Dendritic cell treated with granulocyte-macrophage colony-stimulating factor and Interleukin-4, amounts not matched to agents 40 ng/mL and 50 ng/mL, for 4 days (primary cell): ENCODE results near the gene ACADM.
"Not testable (repeated sequence)": the region's sequence is repeated elsewhere in the genome, so short reads cannot be mapped to it uniquely, and the experiment has no call there.

Source experiments
- H3K27ac Mint-ChIP-seq: one replicate; pipeline ENCODE4 v1.8.0; 2022; ENCODE audit warnings: mild to moderate bottlenecking, mixed read lengths
- H3K27me3 Mint-ChIP-seq: one replicate; pipeline ENCODE4 v1.8.0; 2022; ENCODE audit warnings: mild to moderate bottlenecking, mixed read lengths
- H3K36me3 Mint-ChIP-seq: one replicate; pipeline ENCODE4 v1.8.0; 2022; ENCODE audit warnings: low read depth, mixed read lengths
- H3K4me1 Mint-ChIP-seq: one replicate; pipeline ENCODE4 v1.8.0; 2022; ENCODE audit warnings: low read depth, mixed read lengths
- H3K4me3 Mint-ChIP-seq: one replicate; pipeline ENCODE4 v1.8.0; 2022; ENCODE audit warnings: mild to moderate bottlenecking, moderate library complexity, mixed read lengths
- H3K9me3 Mint-ChIP-seq: one replicate; pipeline ENCODE4 v1.8.0; 2022; ENCODE audit warnings: mixed read lengths
- intact Hi-C: fragments of 100-400 bp; cut with micrococcal nuclease; formaldehyde crosslinking; loops from one replicate; pipeline ENCODE4 v1.15.0; 2022

ACADM gene

DNA sequence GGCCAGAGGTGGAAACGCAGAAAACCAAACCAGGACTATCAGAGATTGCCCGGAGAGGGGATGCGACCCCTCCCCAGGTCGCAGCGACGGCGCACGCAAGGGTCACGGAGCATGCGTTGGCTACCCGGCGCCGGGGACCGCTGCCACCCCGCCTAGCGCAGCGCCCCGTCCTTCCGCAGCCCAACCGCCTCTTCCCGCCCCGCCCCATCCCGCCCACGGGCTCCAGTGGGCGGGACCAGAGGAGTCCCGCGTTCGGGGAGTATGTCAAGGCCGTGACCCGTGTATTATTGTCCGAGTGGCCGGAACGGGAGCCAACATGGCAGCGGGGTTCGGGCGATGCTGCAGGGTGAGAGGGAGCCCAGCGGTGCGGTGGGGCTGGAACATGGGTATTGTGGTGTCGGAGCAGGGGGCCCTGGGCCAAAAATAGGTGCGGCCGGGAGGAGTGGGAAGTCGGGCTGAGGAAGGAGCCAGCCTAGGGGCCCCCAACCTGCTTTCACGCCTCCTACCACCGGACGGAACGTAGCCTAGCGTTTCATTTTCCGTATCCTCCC is at the start of gene ACADM:
Gene ACADM, plus strand, starts transcription at position 238 of the 551 bp plus-strand sequence. Its CDS starts 79 bp downstream, at position 317.
- peaks cover 7% of the 10 kb centered on the region for H3K36me3 Mint-ChIP-seq
- H3K4me3 Mint-ChIP-seq: peak within 1 kb of the TSS; percentile 91
- H3K27ac Mint-ChIP-seq: peak within 1 kb of the TSS; percentile 88
- peaks cover 23% of the 10 kb centered on the region for H3K4me1 Mint-ChIP-seq
- no peaks in the 10 kb centered on the region for H3K9me3 Mint-ChIP-seq
- no peaks in the 10 kb centered on the region for H3K27me3 Mint-ChIP-seq
- intact Hi-C loops: loop anchor here (1.0 kb wide), 1 partner anchor 62 kb away; the partner anchor contains the start of gene RABGGTB

DNA sequence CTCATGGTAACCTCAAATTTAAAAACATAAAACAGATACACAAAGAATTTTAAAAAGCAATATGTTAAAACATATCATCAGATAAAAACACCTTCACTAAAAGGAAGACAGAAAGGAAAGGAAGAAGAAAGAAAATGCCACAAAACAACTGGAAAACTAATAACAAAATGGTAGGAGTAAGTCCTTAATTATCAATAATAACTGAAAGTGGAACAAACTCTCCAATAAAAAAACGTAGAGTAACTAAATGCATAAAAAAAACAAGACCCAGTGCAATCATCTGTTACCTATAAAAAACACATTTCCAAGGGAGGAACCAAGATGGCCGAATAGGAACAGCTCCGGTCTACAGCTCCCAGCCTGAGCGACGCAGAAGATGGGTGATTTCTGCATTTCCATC is 47.1 kb upstream of the ACADM start:
- H3K27me3 Mint-ChIP-seq: no peaks in the 10 kb centered on the region
- H3K36me3 Mint-ChIP-seq: no peaks in the 10 kb centered on the region
- H3K4me1 Mint-ChIP-seq: no peaks in the 10 kb centered on the region
- intact Hi-C loops: no loop called here
- H3K27ac Mint-ChIP-seq: no peak overlapping the region
- no peak overlapping the region for H3K4me3 Mint-ChIP-seq
- H3K9me3 Mint-ChIP-seq: peaks cover 9% of the 10 kb centered on the region

DNA sequence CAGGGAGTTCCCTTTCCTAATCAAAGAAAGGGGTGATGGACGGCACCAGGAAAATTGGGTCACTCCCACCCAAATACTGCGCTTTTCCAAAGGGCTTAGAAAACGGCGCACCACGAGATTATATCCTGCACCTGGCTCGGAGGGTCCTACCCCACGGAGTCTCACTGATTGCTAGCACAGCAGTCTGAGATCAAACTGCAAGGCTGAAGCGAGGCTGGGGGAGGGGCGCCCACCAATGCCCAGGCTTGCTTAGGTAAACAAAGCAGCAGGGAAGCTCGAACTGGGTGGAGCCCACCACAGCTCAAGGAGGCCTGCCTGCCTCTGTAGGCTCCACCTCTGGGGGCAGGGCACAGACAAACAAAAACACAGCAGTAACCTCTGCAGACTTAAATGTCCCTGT is 46.5 kb upstream of the ACADM start:
- intact Hi-C loops, H3K4me1 Mint-ChIP-seq, H3K36me3 Mint-ChIP-seq, H3K27ac Mint-ChIP-seq, H3K9me3 Mint-ChIP-seq, H3K27me3 Mint-ChIP-seq, H3K4me3 Mint-ChIP-seq: not testable (repeated sequence)

DNA sequence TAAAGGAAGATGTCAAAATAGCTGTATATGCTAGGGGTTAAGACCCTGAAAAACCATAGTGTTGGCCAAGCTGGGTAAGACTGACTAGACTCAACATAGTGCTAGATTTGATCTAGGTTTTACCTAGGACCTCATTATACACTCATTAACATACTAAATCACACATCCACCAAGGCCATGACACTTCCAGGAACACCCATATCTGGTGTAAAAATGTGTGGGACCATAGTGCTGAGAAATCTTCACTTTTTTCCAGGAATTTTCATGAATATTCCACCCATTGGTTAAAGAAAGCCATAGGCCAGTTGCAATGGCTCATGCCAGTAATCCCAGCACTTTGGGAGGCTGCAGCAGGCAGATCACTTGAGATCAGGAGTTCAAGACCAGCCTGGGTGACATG is 34.0 kb upstream of the ACADM start:
- no peak overlapping the region for H3K27ac Mint-ChIP-seq
- intact Hi-C loops: no loop called here
- H3K27me3 Mint-ChIP-seq: no peaks in the 10 kb centered on the region
- no peak overlapping the region for H3K4me3 Mint-ChIP-seq
- H3K9me3 Mint-ChIP-seq: peaks cover 15% of the 10 kb centered on the region
- no peaks in the 10 kb centered on the region for H3K36me3 Mint-ChIP-seq
- H3K4me1 Mint-ChIP-seq: no peaks in the 10 kb centered on the region

DNA sequence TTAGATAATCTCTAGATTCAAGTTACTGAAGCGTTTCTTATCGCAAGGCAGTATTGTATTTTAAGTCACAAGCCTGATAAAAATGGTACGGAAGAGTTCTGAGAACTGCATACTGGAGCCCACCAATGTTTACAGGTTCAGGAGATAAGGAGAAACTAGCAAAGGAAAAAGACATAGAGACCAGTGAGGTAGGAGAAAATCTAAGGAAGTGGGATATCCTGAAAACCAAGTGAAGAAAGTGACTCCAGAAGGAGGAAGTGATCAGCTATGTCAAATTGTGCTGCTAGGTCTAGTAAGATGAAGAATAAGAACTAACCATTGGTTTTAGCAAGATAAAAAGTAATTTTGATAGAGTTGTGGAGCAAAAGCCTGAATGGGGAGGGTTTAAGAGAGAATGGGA is 31.0 kb upstream of the ACADM start:
- intact Hi-C loops: no loop called here

DNA sequence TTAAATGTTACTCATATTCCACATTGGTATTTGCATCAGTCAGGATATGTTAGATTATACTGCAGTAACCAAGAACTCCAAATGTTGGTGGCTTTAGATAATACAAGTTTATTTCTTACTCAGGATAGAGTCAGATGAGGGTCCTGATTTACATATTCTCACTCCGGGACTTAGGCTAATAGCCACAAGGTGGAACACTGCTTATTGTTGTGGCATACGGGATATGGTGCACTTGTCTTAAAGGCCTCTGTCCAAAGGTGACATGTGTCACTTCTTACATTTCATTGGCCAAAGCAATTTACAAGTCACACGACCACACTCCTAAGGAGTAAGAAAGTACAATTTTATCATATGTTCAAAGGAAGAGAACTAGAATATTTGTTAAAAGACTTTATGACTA is 28.5 kb upstream of the ACADM start:
- no peaks in the 10 kb centered on the region for H3K27me3 Mint-ChIP-seq

More for the DNA sequence above, 31.0 kb upstream of the ACADM start:
- Mint-ChIP-seq H3K36me3 (no peaks in the 10 kb centered on the region), H3K4me1 (no peaks in the 10 kb centered on the region), H3K9me3 (peaks cover 9% of the 10 kb centered on the region), H3K4me3 (no peak overlapping the region), H3K27ac (no peak overlapping the region), H3K27me3 (no peaks in the 10 kb centered on the region)

DNA sequence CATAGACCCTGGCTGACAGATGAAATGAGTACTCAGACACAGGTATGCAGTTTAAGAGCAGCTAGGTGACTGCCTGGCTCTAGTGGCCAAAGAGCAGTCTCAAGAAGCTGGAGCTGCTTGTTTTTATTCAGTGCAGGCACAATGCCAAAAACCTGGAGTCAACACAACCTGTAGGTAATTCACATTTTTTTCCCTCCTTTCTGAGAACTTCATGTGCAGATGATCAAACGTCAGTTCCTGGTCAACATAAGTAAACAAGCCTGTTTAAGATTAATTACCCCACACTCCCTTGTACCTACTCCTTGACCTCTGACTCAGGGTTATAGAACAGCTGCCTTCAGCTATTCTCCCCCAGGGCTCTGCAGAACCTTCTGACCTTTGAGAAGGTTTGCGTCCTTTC is 17.3 kb upstream of the ACADM start:
- no peaks in the 10 kb centered on the region for H3K9me3 Mint-ChIP-seq
- no peak overlapping the region for H3K4me3 Mint-ChIP-seq
- no peaks in the 10 kb centered on the region for H3K36me3 Mint-ChIP-seq
- intact Hi-C loops: no loop called here
- peaks cover 8% of the 10 kb centered on the region for H3K27me3 Mint-ChIP-seq
- H3K27ac Mint-ChIP-seq: no peak overlapping the region
- H3K4me1 Mint-ChIP-seq: peaks cover 4% of the 10 kb centered on the region

More for the DNA sequence above, 28.5 kb upstream of the ACADM start:
- no peaks in the 10 kb centered on the region for H3K4me1 Mint-ChIP-seq
- H3K36me3 Mint-ChIP-seq: no peaks in the 10 kb centered on the region
- no peak overlapping the region for H3K4me3 Mint-ChIP-seq
- intact Hi-C loops: no loop called here
- H3K9me3 Mint-ChIP-seq: peaks cover 9% of the 10 kb centered on the region
- no peak overlapping the region for H3K27ac Mint-ChIP-seq

DNA sequence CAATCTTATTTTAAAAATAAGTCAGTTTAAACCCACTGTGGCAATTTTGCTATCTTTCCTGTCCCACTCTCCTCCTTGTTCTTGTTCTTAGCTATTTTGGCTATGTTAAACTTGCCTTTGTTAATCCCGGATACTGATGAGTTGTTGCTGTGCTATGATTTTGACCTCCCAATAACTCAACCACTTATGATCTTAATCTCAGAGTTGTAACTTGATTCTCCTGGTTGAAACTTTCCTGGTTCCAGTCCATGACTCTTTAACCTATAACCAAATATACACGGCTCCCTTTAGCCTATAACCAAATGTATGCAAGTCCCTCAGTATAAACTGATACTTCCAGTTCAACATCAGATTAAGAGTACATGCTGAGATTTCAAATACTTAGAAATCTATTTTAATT is 15.6 kb upstream of the ACADM start:
- intact Hi-C loops: no loop called here
- Mint-ChIP-seq H3K4me3 (no peak overlapping the region), H3K27ac (no peak overlapping the region), H3K9me3 (no peaks in the 10 kb centered on the region), H3K27me3 (peaks cover 6% of the 10 kb centered on the region), H3K4me1 (peaks cover 4% of the 10 kb centered on the region), H3K36me3 (no peaks in the 10 kb centered on the region)

DNA sequence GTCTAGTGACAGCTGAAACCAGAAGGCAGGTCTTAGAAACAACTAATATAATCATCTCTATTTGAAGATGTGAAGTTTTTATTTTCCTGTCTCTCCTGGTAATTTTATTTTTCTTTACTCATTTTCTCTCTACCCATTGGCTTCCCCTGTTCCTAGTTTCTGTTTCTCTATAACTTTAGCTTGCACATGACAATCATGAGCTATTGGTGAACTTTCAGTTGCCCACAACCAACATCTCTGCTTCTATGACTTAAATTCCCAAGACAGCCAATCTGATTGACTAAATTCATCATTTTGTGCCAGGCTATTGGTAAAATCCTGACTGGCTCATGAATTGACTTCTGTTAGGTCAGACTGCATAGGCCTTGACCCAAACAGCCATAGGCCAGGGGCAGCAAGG is 13.7 kb upstream of the ACADM start:
- no peak overlapping the region for H3K27ac Mint-ChIP-seq
- H3K27me3 Mint-ChIP-seq: peaks cover 11% of the 10 kb centered on the region

DNA sequence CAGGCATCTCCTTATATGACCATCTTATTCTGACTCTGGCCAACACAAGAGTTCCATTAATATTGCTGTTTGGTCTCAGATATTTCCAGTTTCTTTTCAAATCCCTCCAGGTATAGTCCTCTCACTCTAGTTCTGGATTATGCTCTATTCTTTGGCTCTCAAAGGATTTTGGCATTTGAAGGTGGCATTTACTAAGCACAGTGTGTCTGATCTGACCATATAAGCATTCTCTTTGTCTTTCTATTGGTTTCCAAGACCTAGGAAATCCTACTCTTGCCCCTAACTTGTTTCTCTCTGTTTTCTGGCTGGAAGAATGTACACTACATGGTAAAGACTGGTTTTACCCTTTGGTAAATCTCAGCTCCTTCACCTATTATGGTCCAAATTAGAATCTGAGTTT is 12.7 kb upstream of the ACADM start:
- no peak overlapping the region for H3K4me3 Mint-ChIP-seq
- intact Hi-C loops: no loop called here
- no peak overlapping the region for H3K27ac Mint-ChIP-seq
- peaks cover 4% of the 10 kb centered on the region for H3K4me1 Mint-ChIP-seq
- H3K36me3 Mint-ChIP-seq: no peaks in the 10 kb centered on the region
- H3K9me3 Mint-ChIP-seq: no peaks in the 10 kb centered on the region
- peaks cover 8% of the 10 kb centered on the region for H3K27me3 Mint-ChIP-seq

More for the DNA sequence above, 13.7 kb upstream of the ACADM start:
- H3K4me3 Mint-ChIP-seq: no peak overlapping the region
- peaks cover 4% of the 10 kb centered on the region for H3K4me1 Mint-ChIP-seq
- intact Hi-C loops: no loop called here
- no peaks in the 10 kb centered on the region for H3K9me3 Mint-ChIP-seq
- H3K36me3 Mint-ChIP-seq: no peaks in the 10 kb centered on the region

DNA sequence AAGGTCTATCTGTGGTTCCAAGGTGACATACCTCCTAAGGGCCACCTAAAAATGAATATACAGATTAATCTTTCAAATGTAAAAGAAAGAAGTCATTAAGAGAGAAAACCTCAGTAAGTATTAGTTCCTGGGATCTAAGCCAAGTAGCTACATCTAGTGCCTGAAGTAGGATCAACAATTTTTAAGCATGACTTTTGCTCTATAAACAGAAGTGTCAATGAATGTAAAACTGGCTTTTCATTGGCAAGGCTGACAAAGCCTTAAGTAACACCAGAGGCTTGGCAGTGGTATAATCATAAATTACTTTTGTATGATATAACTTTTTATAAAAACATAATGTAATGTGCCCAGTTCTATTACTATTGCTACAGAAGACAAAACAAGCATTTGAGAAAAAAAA is 12.2 kb upstream of the ACADM start:
- intact Hi-C loops: no loop called here
- Mint-ChIP-seq H3K27ac (no peak overlapping the region), H3K4me3 (no peak overlapping the region), H3K36me3 (no peaks in the 10 kb centered on the region), H3K4me1 (peaks cover 4% of the 10 kb centered on the region), H3K27me3 (peaks cover 8% of the 10 kb centered on the region), H3K9me3 (no peaks in the 10 kb centered on the region)

DNA sequence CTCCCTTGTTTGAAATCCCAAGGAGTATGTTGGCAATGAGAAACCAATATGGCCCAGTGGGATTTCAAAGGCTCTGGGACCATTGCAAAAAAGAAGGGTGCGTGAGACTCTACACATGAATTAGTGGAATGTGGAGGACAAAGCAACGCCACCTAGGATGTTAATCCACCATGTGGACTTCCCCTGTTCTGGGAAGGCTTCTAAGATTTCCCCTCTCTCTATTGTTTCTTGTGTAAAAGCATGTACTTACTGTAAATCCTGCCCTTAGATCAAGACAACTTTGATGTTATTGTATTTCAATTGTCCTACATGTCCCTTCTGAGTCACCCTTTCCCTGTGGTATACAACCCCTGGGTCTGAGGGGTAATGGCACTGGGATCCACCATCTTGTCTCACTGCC is 4.7 kb upstream of the ACADM start:
- Mint-ChIP-seq H3K4me1 (no peaks in the 10 kb centered on the region), H3K36me3 (peaks cover 5% of the 10 kb centered on the region), H3K27me3 (peaks cover 2% of the 10 kb centered on the region)

DNA sequence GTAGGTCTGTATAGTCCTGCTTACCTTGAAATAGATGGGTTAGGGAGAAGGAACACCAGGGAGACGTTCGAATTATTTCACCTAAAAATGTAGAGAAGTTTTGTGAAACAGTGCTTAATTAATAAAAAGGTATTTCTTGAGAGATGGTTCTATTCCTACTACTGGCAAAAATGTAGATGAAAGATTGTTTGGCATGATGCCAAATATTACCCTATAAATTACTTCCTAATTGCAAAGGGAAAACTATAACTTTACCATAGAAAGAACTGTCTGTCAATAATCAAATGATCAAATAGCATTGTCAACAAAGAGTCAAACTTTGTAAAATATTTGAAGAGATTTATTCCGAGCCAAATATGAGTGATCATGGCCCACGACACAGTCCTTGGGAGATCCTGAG is 4.2 kb upstream of the ACADM start:
- peaks cover 1% of the 10 kb centered on the region for H3K4me1 Mint-ChIP-seq
- H3K9me3 Mint-ChIP-seq: no peaks in the 10 kb centered on the region
- peaks cover 7% of the 10 kb centered on the region for H3K36me3 Mint-ChIP-seq
- intact Hi-C loops: no loop called here
- no peak overlapping the region for H3K4me3 Mint-ChIP-seq
- H3K27ac Mint-ChIP-seq: no peak overlapping the region
- no peaks in the 10 kb centered on the region for H3K27me3 Mint-ChIP-seq

More for the DNA sequence above, 4.7 kb upstream of the ACADM start:
- no peak overlapping the region for H3K4me3 Mint-ChIP-seq
- no peaks in the 10 kb centered on the region for H3K9me3 Mint-ChIP-seq
- no peak overlapping the region for H3K27ac Mint-ChIP-seq
- intact Hi-C loops: no loop called here

DNA sequence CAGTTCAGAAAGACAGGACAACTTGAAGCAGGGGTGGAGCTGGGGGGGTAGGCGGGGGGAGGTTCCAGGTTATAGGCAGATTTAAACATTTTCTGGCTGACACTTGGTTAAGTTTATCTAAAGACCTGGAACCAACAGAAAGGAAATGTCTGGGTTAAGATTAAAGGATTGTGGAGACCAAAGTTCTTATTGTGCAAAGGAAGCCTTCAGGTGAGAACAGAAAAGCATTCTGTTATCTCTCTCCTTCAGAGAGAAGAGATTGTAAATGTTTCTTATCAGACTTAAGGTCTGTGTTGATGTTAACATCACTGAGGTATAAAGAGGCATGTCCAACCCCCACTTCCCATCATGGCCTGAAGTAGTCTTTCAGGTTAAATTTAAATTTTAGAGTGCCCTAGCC is 3.7 kb upstream of the ACADM start:
- peaks cover 6% of the 10 kb centered on the region for H3K4me1 Mint-ChIP-seq
- H3K4me3 Mint-ChIP-seq: no peak overlapping the region
- H3K36me3 Mint-ChIP-seq: peaks cover 7% of the 10 kb centered on the region
- intact Hi-C loops: no loop called here
- H3K27me3 Mint-ChIP-seq: no peaks in the 10 kb centered on the region
- H3K27ac Mint-ChIP-seq: no peak overlapping the region
- no peaks in the 10 kb centered on the region for H3K9me3 Mint-ChIP-seq

DNA sequence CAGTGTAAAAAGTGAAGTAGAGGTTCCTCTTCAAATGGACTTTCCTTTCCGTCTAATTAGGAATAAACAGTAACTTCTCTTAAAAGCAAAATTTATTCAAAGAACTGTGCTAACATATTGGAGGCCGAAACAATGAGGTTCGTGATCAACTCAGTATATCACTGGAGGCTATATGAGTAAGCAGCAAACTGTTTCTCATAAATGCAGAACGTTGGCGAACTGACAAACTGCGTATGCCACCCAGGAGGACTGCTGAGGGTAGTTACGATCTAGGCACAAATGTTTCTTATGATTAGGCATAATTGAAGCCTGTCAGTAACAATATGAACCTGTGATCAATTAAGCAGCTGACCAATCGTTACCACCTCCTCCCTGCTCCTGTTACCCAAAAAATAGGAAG is 2.3 kb upstream of the ACADM start:
- H3K4me3 Mint-ChIP-seq, H3K27ac Mint-ChIP-seq, H3K36me3 Mint-ChIP-seq, H3K9me3 Mint-ChIP-seq, intact Hi-C loops, H3K27me3 Mint-ChIP-seq: not testable (repeated sequence)
- H3K4me1 Mint-ChIP-seq: peaks cover 18% of the 10 kb centered on the region
